HepG2 (cell line): ENCODE results near the gene IFITM10. TPM values are rescaled to one million over a fixed set of nuclear protein-coding genes. Genes with fewer than 3 reads are reported as not detected.

Experiments
- DNMT1 ChIP-seq: sonication (generic); formaldehyde crosslinking; IDR thresholded peaks from 2 replicates; pipeline ENCODE4 v1.5.1; 2020; ENCODE audit warnings: mild to moderate bottlenecking, missing genetic modification reagents
- FOXJ3 ChIP-seq: sonication (generic); formaldehyde crosslinking; IDR thresholded peaks from 2 replicates; pipeline ENCODE4 v1.4.0; 2020; ENCODE audit warnings: missing genetic modification reagents, mild to moderate bottlenecking, borderline replicate concordance
- KAT2B ChIP-seq: fragments of 150-350 bp; IDR thresholded peaks from 2 replicates; pipeline ENCODE4 v1.6.1; 2014; ENCODE audit warnings: low read depth, low read length, borderline replicate concordance
- KLF11 ChIP-seq: IDR thresholded peaks from 2 replicates; pipeline ENCODE4 v1.6.1; 2016; ENCODE audit warnings: missing compliant biosample characterization
- LCORL ChIP-seq, 2 experiments: fragments of 450-650 bp in 1 of 2; sonication (generic) in 1 of 2; formaldehyde crosslinking in 1 of 2; IDR thresholded peaks; 2 replicates each; pipeline versions ENCODE4 v1.5.0 to v1.6.1; 2017 to 2020; ENCODE audit warnings: antibody characterized with exemption in 1 of 2, missing genetic modification reagents in 1 of 2
- MIXL1 ChIP-seq: IDR thresholded peaks from 2 replicates; pipeline ENCODE4 v1.6.1; 2016
- PITX1 ChIP-seq: sonication (generic); formaldehyde crosslinking; IDR thresholded peaks from 2 replicates; pipeline ENCODE4 v1.5.1; 2020; ENCODE audit warnings: mild to moderate bottlenecking, missing genetic modification reagents
- SIX4 ChIP-seq: sonication (generic); formaldehyde crosslinking; IDR thresholded peaks from 2 replicates; pipeline ENCODE4 v1.4.0; 2020; ENCODE audit warnings: missing genetic modification reagents
- TGIF2 ChIP-seq: IDR thresholded peaks from 2 replicates; pipeline ENCODE4 v1.6.1; 2016; ENCODE audit warnings: control low read depth, missing compliant biosample characterization
- XBP1 ChIP-seq: sonication (generic); formaldehyde crosslinking; IDR thresholded peaks from 2 replicates; pipeline ENCODE4 v1.5.0; 2020; ENCODE audit warnings: missing genetic modification reagents
- ZKSCAN1 ChIP-seq: fragments of 150-350 bp; IDR thresholded peaks from 2 replicates; pipeline ENCODE4 v1.6.1; 2014; ENCODE audit warnings: low read length
- ZNF337 ChIP-seq: sonication (generic); formaldehyde crosslinking; IDR thresholded peaks from 2 replicates; pipeline ENCODE4 v1.5.1; 2020; ENCODE audit warnings: missing genetic modification reagents, low read depth, mild to moderate bottlenecking, borderline replicate concordance
- ZNF510 ChIP-seq: sonication (generic); formaldehyde crosslinking; IDR thresholded peaks from 2 replicates; pipeline ENCODE4 v1.4.0; 2020; ENCODE audit warnings: low read depth, mild to moderate bottlenecking, missing genetic modification reagents
- ZNF780A ChIP-seq: sonication (generic); formaldehyde crosslinking; IDR thresholded peaks from 2 replicates; pipeline ENCODE4 v1.8.0; 2022; ENCODE audit warnings: mild to moderate bottlenecking, missing genetic modification reagents, moderate library complexity
- polyA plus RNA-seq, 8 experiments: library from polyadenylated mRNA; depleted of rRNA in 3 of 8; stranded (reverse) in 7 of 8; unstranded in 1 of 8; fragments of >200 nt; fragmentation: Illumina TruSeq in 4 of 8; extraction: Trizol in 4 of 8; gene quantifications; 2 replicates each; pipeline versions ENCODE4 v1.2.1 to v1.2.3, GENCODE V29; 2011 to 2016; ENCODE audit warnings: low read depth in 4 of 8, missing spikeins in 1 of 8, mixed read lengths in 1 of 8; ENCODE audit not compliant: insufficient read depth in 1 of 8
- total RNA-seq, 5 experiments: library from RNA; depleted of rRNA; stranded (reverse); fragments of >200 nt; fragmentation: Illumina TruSeq; extraction: Trizol; gene quantifications; 2 replicates each; pipeline ENCODE4 v1.2.3, GENCODE V29; 2016; ENCODE audit warnings: low read depth in 1 of 5
- TF ChIP-seq, protein P1 (sequence below): sonication (generic); formaldehyde crosslinking; IDR thresholded peaks from 2 replicates; pipeline ENCODE4; 2020; ENCODE audit warnings: missing genetic modification reagents, mild to moderate bottlenecking, borderline replicate concordance
- TF ChIP-seq, protein P2 (sequence below): sonication (generic); formaldehyde crosslinking; IDR thresholded peaks from 2 replicates; pipeline ENCODE4 v1.4.0; 2020; ENCODE audit warnings: mild to moderate bottlenecking, missing genetic modification reagents
- TF ChIP-seq, protein P3 (sequence below): sonication (generic); formaldehyde crosslinking; IDR thresholded peaks from 2 replicates; pipeline ENCODE4 v1.4.0; 2020; ENCODE audit warnings: missing genetic modification reagents, borderline replicate concordance

The IFITM10 gene
- total and polyA plus RNA-seq, 2 of the 13 experiments (the other 11 are each of a cell fraction or from before 2014, with no cell fraction given): 0.09 to 0.13 TPM

DNA sequence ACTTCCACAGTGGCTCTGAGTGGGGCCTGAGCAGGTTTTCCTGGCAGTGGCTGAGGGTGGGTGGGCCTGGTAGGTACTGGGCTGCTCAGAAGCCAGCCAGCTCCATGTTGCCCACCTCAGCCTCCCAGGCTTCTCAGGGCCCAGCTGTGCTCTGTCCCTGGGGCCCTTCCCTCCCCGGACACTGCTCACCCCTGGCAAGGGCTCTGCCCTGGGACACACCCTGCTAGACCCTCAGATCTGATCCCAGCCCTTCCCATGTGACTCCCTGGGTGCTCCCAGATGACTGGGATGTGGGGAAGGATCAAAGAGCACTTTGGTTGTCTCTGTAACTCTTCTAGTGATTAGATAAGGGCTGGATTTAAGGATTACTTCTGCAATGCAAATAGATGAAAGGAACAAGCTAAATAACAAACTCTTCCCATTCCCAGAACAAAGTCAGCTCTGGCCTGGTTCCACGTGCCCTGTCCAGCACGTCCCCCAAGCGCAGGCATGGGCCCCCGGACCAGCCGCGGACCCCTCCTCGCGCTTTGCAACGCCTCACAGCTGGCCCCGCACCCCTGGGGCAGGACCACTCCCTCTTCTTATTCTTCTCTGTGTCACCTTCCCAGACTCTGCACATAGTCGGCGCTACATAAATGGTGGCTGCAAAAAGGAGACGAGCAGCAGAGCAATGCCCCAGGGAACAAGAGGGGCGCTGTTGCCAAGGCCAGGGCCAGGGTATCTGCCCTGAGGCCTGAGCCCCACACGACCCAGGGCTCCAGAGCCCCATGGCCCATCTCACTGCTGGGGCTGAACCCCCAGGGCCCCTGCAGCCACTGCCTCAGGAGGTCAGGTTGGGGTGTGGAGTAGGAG is 59.1 kb downstream of the IFITM10 start (continued):
- TF ChIP-seq, protein P1, sequence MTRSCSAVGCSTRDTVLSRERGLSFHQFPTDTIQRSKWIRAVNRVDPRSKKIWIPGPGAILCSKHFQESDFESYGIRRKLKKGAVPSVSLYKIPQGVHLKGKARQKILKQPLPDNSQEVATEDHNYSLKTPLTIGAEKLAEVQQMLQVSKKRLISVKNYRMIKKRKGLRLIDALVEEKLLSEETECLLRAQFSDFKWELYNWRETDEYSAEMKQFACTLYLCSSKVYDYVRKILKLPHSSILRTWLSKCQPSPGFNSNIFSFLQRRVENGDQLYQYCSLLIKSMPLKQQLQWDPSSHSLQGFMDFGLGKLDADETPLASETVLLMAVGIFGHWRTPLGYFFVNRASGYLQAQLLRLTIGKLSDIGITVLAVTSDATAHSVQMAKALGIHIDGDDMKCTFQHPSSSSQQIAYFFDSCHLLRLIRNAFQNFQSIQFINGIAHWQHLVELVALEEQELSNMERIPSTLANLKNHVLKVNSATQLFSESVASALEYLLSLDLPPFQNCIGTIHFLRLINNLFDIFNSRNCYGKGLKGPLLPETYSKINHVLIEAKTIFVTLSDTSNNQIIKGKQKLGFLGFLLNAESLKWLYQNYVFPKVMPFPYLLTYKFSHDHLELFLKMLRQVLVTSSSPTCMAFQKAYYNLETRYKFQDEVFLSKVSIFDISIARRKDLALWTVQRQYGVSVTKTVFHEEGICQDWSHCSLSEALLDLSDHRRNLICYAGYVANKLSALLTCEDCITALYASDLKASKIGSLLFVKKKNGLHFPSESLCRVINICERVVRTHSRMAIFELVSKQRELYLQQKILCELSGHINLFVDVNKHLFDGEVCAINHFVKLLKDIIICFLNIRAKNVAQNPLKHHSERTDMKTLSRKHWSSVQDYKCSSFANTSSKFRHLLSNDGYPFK: peak; percentile 16; the same call in 1 of the 2 replicates
- TF ChIP-seq FOXJ3 (CRISPR knock-in tag) (peak; percentile 99), ZNF337 (CRISPR knock-in tag) (0 out of 2 replicates have a peak, but pooled peaks have one; percentile 70), LCORL (IDR thresholded peaks at IDR 0.05) (peak; percentile 86; the same call in 1 of the 2 replicates), LCORL (CRISPR knock-in tag; IDR thresholded peaks at IDR 0.05) (peak; percentile 97), KAT2B (no peak), ZNF510 (CRISPR knock-in tag) (0 out of 2 replicates have a peak, but pooled peaks have one; percentile 75), MIXL1 (CRISPR knock-in tag) (0 out of 2 replicates have a peak, but pooled peaks have one; percentile 83), KLF11 (CRISPR knock-in tag) (no peak; the same call in none of the 2 replicates), XBP1 (peak; percentile 32; the same call in 1 of the 2 replicates), DNMT1 (CRISPR knock-in tag) (no peak), ZKSCAN1 (no peak; the same call in 1 of the 2 replicates), SIX4 (CRISPR knock-in tag) (peak; percentile 50; the same call in 1 of the 2 replicates), ZNF780A (CRISPR knock-in tag) (peak; percentile 43; the same call in 1 of the 2 replicates), PITX1 (peak; percentile 98), TGIF2 (CRISPR knock-in tag) (no peak)
- TF ChIP-seq, protein P2, sequence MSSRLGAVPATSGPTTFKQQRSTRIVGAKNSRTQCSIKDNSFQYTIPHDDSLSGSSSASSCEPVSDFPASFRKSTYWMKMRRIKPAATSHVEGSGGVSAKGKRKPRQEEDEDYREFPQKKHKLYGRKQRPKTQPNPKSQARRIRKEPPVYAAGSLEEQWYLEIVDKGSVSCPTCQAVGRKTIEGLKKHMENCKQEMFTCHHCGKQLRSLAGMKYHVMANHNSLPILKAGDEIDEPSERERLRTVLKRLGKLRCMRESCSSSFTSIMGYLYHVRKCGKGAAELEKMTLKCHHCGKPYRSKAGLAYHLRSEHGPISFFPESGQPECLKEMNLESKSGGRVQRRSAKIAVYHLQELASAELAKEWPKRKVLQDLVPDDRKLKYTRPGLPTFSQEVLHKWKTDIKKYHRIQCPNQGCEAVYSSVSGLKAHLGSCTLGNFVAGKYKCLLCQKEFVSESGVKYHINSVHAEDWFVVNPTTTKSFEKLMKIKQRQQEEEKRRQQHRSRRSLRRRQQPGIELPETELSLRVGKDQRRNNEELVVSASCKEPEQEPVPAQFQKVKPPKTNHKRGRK (CRISPR knock-in tag): no peak
- TF ChIP-seq, protein P3, sequence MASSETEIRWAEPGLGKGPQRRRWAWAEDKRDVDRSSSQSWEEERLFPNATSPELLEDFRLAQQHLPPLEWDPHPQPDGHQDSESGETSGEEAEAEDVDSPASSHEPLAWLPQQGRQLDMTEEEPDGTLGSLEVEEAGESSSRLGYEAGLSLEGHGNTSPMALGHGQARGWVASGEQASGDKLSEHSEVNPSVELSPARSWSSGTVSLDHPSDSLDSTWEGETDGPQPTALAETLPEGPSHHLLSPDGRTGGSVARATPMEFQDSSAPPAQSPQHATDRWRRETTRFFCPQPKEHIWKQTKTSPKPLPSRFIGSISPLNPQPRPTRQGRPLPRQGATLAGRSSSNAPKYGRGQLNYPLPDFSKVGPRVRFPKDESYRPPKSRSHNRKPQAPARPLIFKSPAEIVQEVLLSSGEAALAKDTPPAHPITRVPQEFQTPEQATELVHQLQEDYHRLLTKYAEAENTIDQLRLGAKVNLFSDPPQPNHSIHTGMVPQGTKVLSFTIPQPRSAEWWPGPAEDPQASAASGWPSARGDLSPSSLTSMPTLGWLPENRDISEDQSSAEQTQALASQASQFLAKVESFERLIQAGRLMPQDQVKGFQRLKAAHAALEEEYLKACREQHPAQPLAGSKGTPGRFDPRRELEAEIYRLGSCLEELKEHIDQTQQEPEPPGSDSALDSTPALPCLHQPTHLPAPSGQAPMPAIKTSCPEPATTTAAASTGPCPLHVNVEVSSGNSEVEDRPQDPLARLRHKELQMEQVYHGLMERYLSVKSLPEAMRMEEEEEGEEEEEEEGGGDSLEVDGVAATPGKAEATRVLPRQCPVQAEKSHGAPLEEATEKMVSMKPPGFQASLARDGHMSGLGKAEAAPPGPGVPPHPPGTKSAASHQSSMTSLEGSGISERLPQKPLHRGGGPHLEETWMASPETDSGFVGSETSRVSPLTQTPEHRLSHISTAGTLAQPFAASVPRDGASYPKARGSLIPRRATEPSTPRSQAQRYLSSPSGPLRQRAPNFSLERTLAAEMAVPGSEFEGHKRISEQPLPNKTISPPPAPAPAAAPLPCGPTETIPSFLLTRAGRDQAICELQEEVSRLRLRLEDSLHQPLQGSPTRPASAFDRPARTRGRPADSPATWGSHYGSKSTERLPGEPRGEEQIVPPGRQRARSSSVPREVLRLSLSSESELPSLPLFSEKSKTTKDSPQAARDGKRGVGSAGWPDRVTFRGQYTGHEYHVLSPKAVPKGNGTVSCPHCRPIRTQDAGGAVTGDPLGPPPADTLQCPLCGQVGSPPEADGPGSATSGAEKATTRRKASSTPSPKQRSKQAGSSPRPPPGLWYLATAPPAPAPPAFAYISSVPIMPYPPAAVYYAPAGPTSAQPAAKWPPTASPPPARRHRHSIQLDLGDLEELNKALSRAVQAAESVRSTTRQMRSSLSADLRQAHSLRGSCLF (CRISPR knock-in tag): no peak; the same call in 1 of the 2 replicates
